Left ventricle myocardium superior (tissue), 1 donor: ENCODE measurements around the gene ANKUB1. TPM values are rescaled to one million over a fixed set of nuclear protein-coding genes. Genes with fewer than 3 reads are reported as not detected.

Experiments used
- ATAC-seq: fragments of 200-7000 bp; cut with Tn5 transposase; one replicate; pipeline ENCODE4 v1.9.1; 2020; ENCODE audit warnings: mild to moderate bottlenecking, moderate library complexity
- DNase-seq: peaks from one replicate; pipeline ENCODE4 v3.0.0-alpha.2; 2020
- intact Hi-C: fragments of 100-400 bp; cut with micrococcal nuclease; formaldehyde crosslinking; loops from one replicate; pipeline ENCODE4 v1.11.0; 2022
- total RNA-seq: library from RNA; stranded (reverse); fragmentation: NEBNext Ultra II Directional; extraction: Animal tissue kit (Norgen Biotek cat#: 25700); gene quantifications from one replicate; pipeline ENCODE4 v1.2.1, GENCODE V29; 2021
- donor health status: DM: no; HTN: yes; CAD: no; lungs with severe emphysema.

Gene ANKUB1
- total RNA-seq, 1 donor from 2014 or later, result not detected

GRCh38 chr3:149812606-149813366, 20.4 kb upstream of the ANKUB1 start, which contains the start of gene RNF13:
RNF13 (plus strand) TSS chr3:149813215; CDS start chr3:149846027, 32,812 bp downstream.
- intact Hi-C loops, result no loop called here

DNA sequence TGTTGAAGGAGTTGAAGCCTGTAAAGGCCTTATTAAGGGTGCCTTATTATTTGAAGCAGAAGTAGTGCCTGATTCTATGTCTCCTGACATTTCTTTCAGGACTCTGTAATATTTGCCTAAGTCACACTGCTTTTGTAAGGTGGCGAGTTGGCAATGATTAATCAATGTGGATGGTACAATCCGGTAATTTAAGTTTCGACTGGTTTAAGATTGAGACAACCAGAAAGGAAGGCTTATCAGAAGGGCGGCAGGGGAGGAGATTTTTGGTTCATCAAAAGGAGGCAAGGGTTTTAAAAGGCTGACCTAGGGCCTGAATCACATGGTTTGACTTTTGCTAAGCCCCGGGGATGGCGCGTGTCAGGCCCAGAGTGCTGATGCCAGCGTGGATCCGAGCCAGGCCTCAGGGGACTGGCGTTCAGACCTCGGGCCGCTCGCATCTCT, 19.8 kb upstream of the ANKUB1 start:
- intact Hi-C loops, result no loop called here
- no peak for ATAC-seq
- DNase-seq, result no peak

More at GRCh38 chr3:149812606-149813366, 20.4 kb upstream of the ANKUB1 start, which contains the start of gene RNF13:
- peak; percentile 97 for ATAC-seq
- peak; percentile 98 for DNase-seq

DNA sequence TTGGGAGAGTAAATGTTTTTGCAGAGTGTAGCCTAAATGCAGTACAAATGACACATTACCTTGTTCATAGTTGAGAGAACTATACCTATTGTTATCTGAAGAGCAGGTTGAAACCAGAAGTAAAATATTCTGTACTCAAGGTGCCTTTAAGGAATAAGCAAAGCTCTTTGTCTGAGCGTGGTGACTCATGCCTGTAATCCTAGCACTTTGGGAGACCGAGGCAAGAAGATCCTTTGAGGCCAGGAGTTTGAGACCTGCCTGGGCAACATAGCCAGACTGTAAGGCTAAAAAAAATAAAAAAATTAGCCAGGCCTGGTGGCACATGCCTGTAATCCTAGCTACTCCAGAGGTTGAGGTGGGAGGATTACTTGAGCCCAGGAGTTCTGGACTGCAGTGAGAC, 18.5 kb upstream of the ANKUB1 start:
- no peak for ATAC-seq
- no peak for DNase-seq
- intact Hi-C loops, result no loop called here

- no peak for DNase-seq
- no peak for ATAC-seq
- intact Hi-C loops, result no loop called here
Measured at GRCh38 chr3:149809699-149810098, 17.3 kb upstream of the ANKUB1 start.

- DNase-seq (peak; percentile 57), ATAC-seq (no peak)
- intact Hi-C loops, result no loop called here
Measured at GRCh38 chr3:149808209-149808829, 16.0 kb upstream of the ANKUB1 start.

- intact Hi-C loops, result no loop called here
- DNase-seq (no peak), ATAC-seq (no peak)
Measured at GRCh38 chr3:149806171-149806778, 13.9 kb upstream of the ANKUB1 start.

DNA sequence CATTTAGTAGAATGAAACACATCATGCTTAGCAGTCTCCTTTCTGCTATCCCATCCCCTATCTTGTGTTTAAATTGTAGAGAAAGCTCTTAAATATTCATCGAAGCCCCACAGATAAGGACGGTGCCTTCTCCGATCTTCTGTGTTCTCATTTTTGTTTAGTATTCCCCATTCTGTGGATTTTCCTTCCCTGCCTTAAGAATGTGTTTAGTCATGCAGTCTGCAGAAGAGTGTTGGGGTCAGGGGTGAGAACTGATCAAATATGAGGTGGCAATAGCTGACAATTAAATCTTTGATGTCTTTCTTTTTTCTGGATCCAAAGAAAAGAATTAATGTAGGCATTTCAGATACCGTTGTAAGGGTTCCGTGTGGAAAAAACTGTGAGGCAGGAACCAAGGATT, 9.3 kb upstream of the ANKUB1 start:
- no peak for ATAC-seq
- DNase-seq, result no peak
- intact Hi-C loops, result no loop called here

DNA sequence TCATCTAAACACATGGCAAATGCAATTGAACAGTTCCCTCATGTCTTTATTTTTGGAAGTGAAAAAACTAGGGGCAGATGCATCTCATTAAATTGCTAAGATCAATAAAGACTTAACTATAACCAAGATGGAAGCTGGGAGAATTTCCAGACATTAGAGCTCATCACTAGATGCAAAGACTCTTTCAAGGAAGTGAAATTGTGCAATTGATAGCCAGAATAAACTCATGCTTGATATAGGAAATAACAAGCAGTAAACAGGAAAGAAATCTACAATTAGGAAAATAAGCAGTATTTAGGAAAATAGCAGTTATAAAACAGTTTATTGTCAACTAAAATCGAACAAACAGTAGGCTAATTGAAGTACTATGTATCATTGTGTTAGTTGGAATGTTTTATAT, 8.8 kb upstream of the ANKUB1 start:
- ATAC-seq (no peak), DNase-seq (no peak)
- intact Hi-C loops, result no loop called here

- ATAC-seq, result no peak
- DNase-seq, result no peak
- intact Hi-C loops, result no loop called here
Measured at GRCh38 chr3:149800693-149801092, 8.3 kb upstream of the ANKUB1 start.

DNA sequence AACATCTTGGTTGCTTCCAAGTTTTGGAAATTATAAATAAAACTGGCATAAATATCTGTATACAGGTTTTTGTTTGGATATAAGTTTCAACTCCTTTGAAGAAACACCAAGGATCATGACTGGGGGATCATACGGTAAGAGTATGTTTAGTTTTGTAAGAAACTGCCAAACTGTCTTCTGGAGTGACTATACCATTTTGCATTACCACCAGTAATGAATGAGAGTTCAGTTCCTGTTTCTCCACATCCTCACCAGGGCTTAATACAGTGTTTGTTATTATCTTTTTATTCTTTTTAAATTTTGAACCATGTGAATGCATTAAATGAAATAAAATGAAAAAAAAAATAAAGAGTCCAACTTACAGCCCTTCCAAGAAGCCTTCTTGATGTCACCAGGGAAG, 3.7 kb upstream of the ANKUB1 start:
- DNase-seq (no peak), ATAC-seq (no peak)
- intact Hi-C loops, result no loop called here

GRCh38 chr3:149790698-149791097, 1.7 kb downstream of the ANKUB1 start:
- ATAC-seq (no peak), DNase-seq (no peak)
- intact Hi-C loops, result no loop called here

- DNase-seq (no peak), ATAC-seq (no peak)
- intact Hi-C loops, result no loop called here
Measured at GRCh38 chr3:149790268-149790667, 2.1 kb downstream of the ANKUB1 start.

DNA sequence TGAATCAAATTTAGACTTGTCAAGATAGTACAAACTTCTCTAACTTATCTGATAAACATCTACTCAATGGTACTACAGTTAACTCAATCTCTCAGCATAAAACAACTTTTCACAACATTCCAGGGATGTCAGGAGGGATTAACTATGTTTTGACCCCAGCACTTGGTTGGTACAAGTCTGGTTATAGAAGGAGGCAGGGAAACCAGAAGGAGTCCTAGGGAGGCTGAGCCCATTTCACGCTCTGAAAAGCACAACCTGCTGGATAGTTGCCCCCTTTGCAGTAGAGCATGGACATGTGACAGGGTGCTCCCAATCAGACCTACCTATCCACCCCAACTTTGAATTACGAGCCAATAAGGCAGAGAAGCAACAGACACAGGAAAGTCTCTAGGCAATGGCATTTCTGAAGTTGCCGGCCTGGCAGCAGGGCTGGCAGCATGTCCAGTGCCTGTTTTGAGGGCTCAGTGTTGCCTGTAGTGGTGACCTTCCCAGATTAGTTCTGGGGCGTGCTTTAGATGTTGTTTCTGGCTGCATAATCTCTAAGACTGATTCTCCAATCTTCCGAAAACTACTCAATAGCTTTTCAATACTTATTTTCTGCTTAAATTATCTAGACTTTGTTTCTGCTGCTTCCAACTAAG, 8.2 kb downstream of the ANKUB1 start:
- no peak for ATAC-seq

DNA sequence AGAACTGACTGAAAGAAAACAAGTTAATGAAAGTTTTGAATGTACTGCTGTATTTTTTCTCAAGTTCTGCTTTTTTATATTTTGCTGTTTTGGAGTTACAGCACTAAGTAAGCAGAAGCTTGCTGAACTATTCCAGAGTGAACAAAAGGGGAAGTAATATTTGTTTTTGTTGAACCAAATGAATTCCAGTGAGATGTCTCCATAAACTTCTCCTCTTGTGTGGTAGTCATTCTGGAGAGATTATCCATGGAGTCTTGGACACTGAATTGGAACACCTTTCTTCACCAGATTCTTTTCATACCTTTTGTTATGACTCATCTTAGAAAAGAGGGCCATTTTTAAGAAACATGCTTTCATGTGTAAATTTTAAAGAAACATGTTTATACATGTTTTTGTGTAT, 8.8 kb downstream of the ANKUB1 start:
- DNase-seq (no peak), ATAC-seq (no peak)
- intact Hi-C loops, result no loop called here

More for the DNA sequence above, 8.2 kb downstream of the ANKUB1 start:
- intact Hi-C loops, result no loop called here
- no peak for DNase-seq

GRCh38 chr3:149781741-149782140, 10.6 kb downstream of the ANKUB1 start:
- ATAC-seq (no peak), DNase-seq (no peak)
- intact Hi-C loops, result no loop called here

DNA sequence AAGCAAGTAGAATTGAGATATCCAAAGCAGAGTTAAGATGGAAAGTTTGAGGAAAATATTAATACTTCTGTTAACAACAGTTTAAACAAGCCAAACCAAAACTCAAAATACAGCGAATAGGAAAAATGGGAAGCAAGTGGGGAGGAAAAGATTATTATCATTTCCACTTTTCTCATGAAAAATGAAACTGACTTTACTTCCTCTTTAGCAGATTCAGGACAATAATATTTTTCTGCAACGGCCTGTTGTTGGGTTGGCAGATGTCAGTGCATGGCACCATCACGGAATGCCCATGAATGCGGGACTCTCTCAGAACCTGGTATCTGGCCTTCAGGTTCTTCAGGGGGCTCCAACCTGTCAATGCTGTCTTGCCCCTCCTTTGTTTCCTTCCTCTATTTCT, 11.1 kb downstream of the ANKUB1 start:
- DNase-seq (no peak), ATAC-seq (no peak)
- intact Hi-C loops, result no loop called here

- DNase-seq (no peak), ATAC-seq (no peak)
- intact Hi-C loops, result no loop called here
Measured at GRCh38 chr3:149777414-149778214, 14.7 kb downstream of the ANKUB1 start.

- no peak for ATAC-seq
- no peak for DNase-seq
- intact Hi-C loops, result no loop called here
Measured at GRCh38 chr3:149776170-149776569, 16.2 kb downstream of the ANKUB1 start.

- no peak for DNase-seq
- intact Hi-C loops, result no loop called here
- no peak for ATAC-seq
Measured at GRCh38 chr3:149772861-149773260, 19.5 kb downstream of the ANKUB1 start.
